Mesothelial cell of epicardium (in vitro differentiated cells): Measurements from ENCODE around the gene A4GALT. TPM values are rescaled to one million over a fixed set of nuclear protein-coding genes. Genes with fewer than 3 reads are reported as not detected.

ENCODE experiments used
- DNase-seq, 2 experiments: peaks; one replicate each; pipeline ENCODE4 v3.0.0; 2021; ENCODE audit warnings: low spot score in 2 of 2; ENCODE audit not compliant: unreplicated experiment in 2 of 2
- H3K27ac Mint-ChIP-seq: 2 replicates; pipeline ENCODE4 v1.8.0; 2021; ENCODE audit warnings: mixed read lengths
- H3K27me3 Mint-ChIP-seq: 2 replicates; pipeline ENCODE4 v1.8.0; 2021; ENCODE audit warnings: low read depth, mixed read lengths
- H3K36me3 Mint-ChIP-seq: 2 replicates; pipeline ENCODE4 v1.8.0; 2021; ENCODE audit warnings: mixed read lengths
- H3K4me1 Mint-ChIP-seq: 2 replicates; pipeline ENCODE4 v1.8.0; 2021; ENCODE audit warnings: mixed read lengths
- H3K4me3 Mint-ChIP-seq: 2 replicates; pipeline ENCODE4 v1.8.0; 2021; ENCODE audit warnings: mild to moderate bottlenecking, moderate library complexity, mixed read lengths
- H3K9me3 Mint-ChIP-seq: 2 replicates; pipeline ENCODE4 v1.8.0; 2021; ENCODE audit warnings: mixed read lengths
- CTCF ChIP-seq: fragments of 200-600 bp; sonication (generic); IDR thresholded peaks from one replicate; pipeline ENCODE4 v1.5.0; 2021; ENCODE audit warnings: antibody characterized with exemption; ENCODE audit not compliant: unreplicated experiment
- total RNA-seq: library from RNA; stranded (reverse); gene quantifications from 3 replicates; pipeline ENCODE4 v1.2.1, GENCODE V29; 2021

A4GALT gene
- total RNA-seq, 1 donor from 2014 or later = 0.67 TPM

- H3K36me3 Mint-ChIP-seq = no peaks in the 10 kb centered on the region
- TF ChIP-seq CTCF = no peak
- H3K4me1 Mint-ChIP-seq = peaks cover 35% of the 10 kb centered on the region
- H3K27ac Mint-ChIP-seq = peak within 1 kb of the TSS; percentile 94
- H3K4me3 Mint-ChIP-seq = peak within 1 kb of the TSS; percentile 88
- DNase-seq = peak; percentile 76 to 83
- H3K9me3 Mint-ChIP-seq = no peaks in the 10 kb centered on the region
- H3K27me3 Mint-ChIP-seq = no peaks in the 10 kb centered on the region
Measured at GRCh38 chr22:42649246-42650099, 71.2 kb downstream of the A4GALT start, which contains the start of gene CYB5R3. Gene CYB5R3, minus strand, starts transcription at chr22:42649392. Its CDS starts 77 bp downstream, at chr22:42649315.

GRCh38 chr22:42648368-42649245 is 72.1 kb downstream of the A4GALT start:
- Mint-ChIP-seq H3K27me3 (no peaks in the 10 kb centered on the region), H3K4me3 (peak overlapping the region; percentile 88), H3K36me3 (no peaks in the 10 kb centered on the region), H3K27ac (peak overlapping the region; percentile 94), H3K4me1 (peaks cover 34% of the 10 kb centered on the region), H3K9me3 (no peaks in the 10 kb centered on the region)
- TF ChIP-seq CTCF = no peak
- no peak for DNase-seq

- peak overlapping the region; percentile 71 for H3K27ac Mint-ChIP-seq
- H3K4me1 Mint-ChIP-seq = peaks cover 34% of the 10 kb centered on the region
- H3K36me3 Mint-ChIP-seq = no peaks in the 10 kb centered on the region
- H3K4me3 Mint-ChIP-seq = peak overlapping the region; percentile 88
- H3K27me3 Mint-ChIP-seq = no peaks in the 10 kb centered on the region
- no peaks in the 10 kb centered on the region for H3K9me3 Mint-ChIP-seq
- DNase-seq = no peak
- TF ChIP-seq CTCF = no peak
Measured at GRCh38 chr22:42648017-42648367, 72.7 kb downstream of the A4GALT start.

- DNase-seq = no peak
- Mint-ChIP-seq H3K4me1 (peaks cover 34% of the 10 kb centered on the region), H3K4me3 (peak overlapping the region; percentile 88), H3K27ac (peak overlapping the region; percentile 43), H3K9me3 (no peaks in the 10 kb centered on the region), H3K36me3 (no peaks in the 10 kb centered on the region), H3K27me3 (no peaks in the 10 kb centered on the region)
- no peak for TF ChIP-seq CTCF
Measured at GRCh38 chr22:42646569-42647525, 73.8 kb downstream of the A4GALT start.

- peaks cover 34% of the 10 kb centered on the region for H3K4me1 Mint-ChIP-seq
- peak overlapping the region; percentile 96 for H3K27ac Mint-ChIP-seq
Measured at GRCh38 chr22:42645938-42646568, 74.6 kb downstream of the A4GALT start.

More at GRCh38 chr22:42645938-42646568, 74.6 kb downstream of the A4GALT start:
- no peaks in the 10 kb centered on the region for H3K27me3 Mint-ChIP-seq
- no peak for TF ChIP-seq CTCF
- H3K4me3 Mint-ChIP-seq = no peak overlapping the region
- H3K9me3 Mint-ChIP-seq = no peaks in the 10 kb centered on the region
- no peaks in the 10 kb centered on the region for H3K36me3 Mint-ChIP-seq
- no peak for DNase-seq
